ENCODE data around the gene HOXB9. TPM values are rescaled to one million over a fixed set of nuclear protein-coding genes. Genes with fewer than 3 reads are reported as not detected.
A peak's percentile ranks its signal among the peaks of the same experiment; 100 is the strongest.

The HOXB9 gene
- total RNA-seq, 2 donors from 2014 or later: not detected

GRCh38 chr17:48588074-48588415 lies 38.1 kb downstream of the HOXB9 start:
- Histone ChIP-seq H3K9ac (ENCODE audit: extremely low read depth, low read length, poor library complexity, severe bottlenecking) (no peak overlapping the region), H3K27me3 (ENCODE audit: control insufficient read depth, insufficient read depth, low read length, poor library complexity, severe bottlenecking) (peaks cover 100% of the 10 kb centered on the region), H3K9me3 (ENCODE audit: control insufficient read depth, low read length) (no peaks in the 10 kb centered on the region), H3K4me1 (ENCODE audit: control insufficient read depth, insufficient read depth, low read length) (no peaks in the 10 kb centered on the region), H3K36me3 (ENCODE audit: control insufficient read depth, insufficient read depth, low read length) (no peaks in the 10 kb centered on the region), H3K27ac (ENCODE audit: low read depth, low read length) (no peak overlapping the region), H3K4me3 (ENCODE audit: low read length) (no peak overlapping the region)
- H3K4me3 Mint-ChIP-seq: no peak overlapping the region
- peaks cover 100% of the 10 kb centered on the region for H3K27me3 Mint-ChIP-seq (ENCODE audit: insufficient read depth)
- DNase-seq: no peak
- peaks cover 7% of the 10 kb centered on the region for H3K4me1 Mint-ChIP-seq
- H3K36me3 Mint-ChIP-seq (ENCODE audit: low read depth): no peaks in the 10 kb centered on the region
- H3K9me3 Mint-ChIP-seq: no peaks in the 10 kb centered on the region
- no peak for TF ChIP-seq CTCF (conservative IDR thresholded peaks at IDR 0.05)
- no peak overlapping the region for H3K27ac Mint-ChIP-seq
- 41 to 50% methylated on average over 1 to 2 of the region's 2 CpGs for WGBS, 2 experiments (ENCODE audit: insufficient coverage in 1 of 2, insufficient read length in 1 of 2)

DNA sequence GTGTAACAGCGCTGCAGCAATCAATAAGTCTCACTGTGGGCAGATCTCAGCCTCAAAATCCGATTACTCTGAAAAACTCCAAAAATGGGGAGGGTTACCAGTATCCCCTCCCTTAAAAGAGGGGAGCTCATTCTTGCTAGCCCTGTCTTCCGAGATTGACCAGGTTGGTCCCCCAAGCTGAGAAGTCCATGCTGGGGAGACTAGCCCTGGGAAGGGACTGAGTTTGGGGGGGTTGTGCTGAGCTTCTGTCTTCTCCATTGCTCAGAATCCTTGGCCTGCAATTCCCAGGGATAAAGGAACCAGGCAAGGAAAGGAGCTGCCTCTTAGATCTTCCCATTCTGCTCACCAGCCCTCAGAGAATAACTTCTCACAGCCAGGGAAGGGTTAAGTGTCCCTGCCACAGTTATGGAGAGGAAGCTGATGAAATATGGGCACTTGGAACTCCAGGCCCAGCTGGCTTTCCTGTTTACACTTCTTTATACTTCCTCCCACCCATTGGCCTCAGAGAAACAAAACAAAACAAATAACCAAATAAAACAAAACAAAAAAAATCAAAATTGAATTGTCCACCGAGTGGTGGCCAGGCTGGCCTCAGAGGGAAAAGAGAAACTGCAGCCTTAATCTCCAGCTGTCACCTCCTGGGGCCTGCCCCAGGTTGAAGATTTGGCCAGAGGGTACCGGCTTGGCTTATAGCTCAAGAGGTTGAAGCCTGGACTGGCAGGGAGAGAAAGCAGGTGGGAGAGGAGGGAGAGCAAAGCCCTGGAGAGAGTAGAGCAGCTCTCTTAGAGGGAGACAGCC lies 38.7 kb downstream of the HOXB9 start:
- no peaks in the 10 kb centered on the region for H3K36me3 ChIP-seq (ENCODE audit: control insufficient read depth, insufficient read depth, low read length)
- 24 to 38% methylated on average over 3 to 5 of the region's 5 CpGs for WGBS, 2 experiments (ENCODE audit: insufficient coverage in 1 of 2, insufficient read length in 1 of 2)
- peaks cover 100% of the 10 kb centered on the region for H3K27me3 Mint-ChIP-seq (ENCODE audit: insufficient read depth)
- H3K9me3 Mint-ChIP-seq: no peaks in the 10 kb centered on the region
- H3K4me3 Mint-ChIP-seq: no peak overlapping the region
- H3K9ac ChIP-seq (ENCODE audit: extremely low read depth, low read length, poor library complexity, severe bottlenecking): no peak overlapping the region
- TF ChIP-seq CTCF (conservative IDR thresholded peaks at IDR 0.05): no peak
- H3K27ac Mint-ChIP-seq: no peak overlapping the region
- H3K4me1 Mint-ChIP-seq: peaks cover 7% of the 10 kb centered on the region
- H3K27ac ChIP-seq (ENCODE audit: low read depth, low read length): no peak overlapping the region
- H3K4me1 ChIP-seq (ENCODE audit: control insufficient read depth, insufficient read depth, low read length): no peaks in the 10 kb centered on the region
- DNase-seq: no peak
- no peak overlapping the region for H3K4me3 ChIP-seq (ENCODE audit: low read length)
- H3K27me3 ChIP-seq (ENCODE audit: control insufficient read depth, insufficient read depth, low read length, poor library complexity, severe bottlenecking): peaks cover 100% of the 10 kb centered on the region
- no peaks in the 10 kb centered on the region for H3K36me3 Mint-ChIP-seq (ENCODE audit: low read depth)
- H3K9me3 ChIP-seq (ENCODE audit: control insufficient read depth, low read length): no peaks in the 10 kb centered on the region

GRCh38 chr17:48586355-48587258 lies 39.6 kb downstream of the HOXB9 start:
- H3K9me3 Mint-ChIP-seq: no peaks in the 10 kb centered on the region
- no peaks in the 10 kb centered on the region for H3K36me3 ChIP-seq (ENCODE audit: control insufficient read depth, insufficient read depth, low read length)
- H3K9me3 ChIP-seq (ENCODE audit: control insufficient read depth, low read length): no peaks in the 10 kb centered on the region
- DNase-seq: peak; percentile 66
- no peak overlapping the region for H3K4me3 Mint-ChIP-seq
- H3K27ac ChIP-seq (ENCODE audit: low read depth, low read length): no peak overlapping the region
- H3K27me3 Mint-ChIP-seq (ENCODE audit: insufficient read depth): peaks cover 100% of the 10 kb centered on the region
- TF ChIP-seq CTCF (conservative IDR thresholded peaks at IDR 0.05): no peak
- H3K4me1 Mint-ChIP-seq: peaks cover 7% of the 10 kb centered on the region
- no peak overlapping the region for H3K27ac Mint-ChIP-seq
- H3K27me3 ChIP-seq (ENCODE audit: control insufficient read depth, insufficient read depth, low read length, poor library complexity, severe bottlenecking): peaks cover 100% of the 10 kb centered on the region
- no peaks in the 10 kb centered on the region for H3K36me3 Mint-ChIP-seq (ENCODE audit: low read depth)
- H3K4me1 ChIP-seq (ENCODE audit: control insufficient read depth, insufficient read depth, low read length): peaks cover 3% of the 10 kb centered on the region
- no peak overlapping the region for H3K9ac ChIP-seq (ENCODE audit: extremely low read depth, low read length, poor library complexity, severe bottlenecking)
- peak overlapping the region; percentile 11 for H3K4me3 ChIP-seq (ENCODE audit: low read length)
- 3 to 8% methylated on average over 6 to 27 of the region's 34 CpGs for WGBS, 2 experiments (ENCODE audit: insufficient coverage in 1 of 2, insufficient read length in 1 of 2)

All from endodermal cell (in vitro differentiated cells).